ENCODE measurements around the gene AP2A1.

DNA sequence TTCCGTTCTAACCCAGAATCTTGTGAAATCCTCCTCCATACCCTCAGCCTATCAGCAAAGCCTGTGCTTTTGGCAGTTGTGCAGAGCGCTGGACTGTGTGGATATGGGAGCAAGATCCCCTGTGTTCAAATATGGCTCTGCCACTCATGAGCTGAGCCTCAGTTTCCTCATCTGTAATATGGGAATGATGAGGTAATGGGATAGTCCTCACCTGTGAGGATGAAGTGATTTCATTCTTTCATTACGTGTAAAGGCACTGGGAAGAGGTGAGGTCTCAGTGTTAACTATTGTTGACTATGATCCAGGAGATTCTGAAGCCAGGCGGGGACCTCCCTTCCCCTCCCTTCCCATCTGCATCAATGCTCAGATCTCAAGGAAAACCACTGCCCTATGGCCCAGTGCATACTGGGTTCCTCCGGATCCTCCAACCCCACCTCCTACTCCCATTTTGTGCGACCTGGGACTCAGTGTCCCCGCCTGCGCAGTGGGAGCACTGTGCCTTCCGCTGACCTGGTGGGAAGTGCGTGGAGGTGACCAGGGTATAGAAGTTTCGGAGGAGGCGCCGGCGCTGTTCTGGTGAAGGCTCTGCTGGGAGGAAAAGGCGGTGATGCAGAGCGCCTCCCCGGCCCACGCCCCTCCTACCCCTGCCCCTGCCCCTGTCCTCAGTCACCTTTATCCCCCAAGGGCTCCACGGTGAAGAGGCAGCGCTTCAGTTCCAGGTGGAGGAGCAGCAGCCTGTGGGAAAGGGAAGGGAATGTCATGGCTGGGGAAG lies 41.3 kb downstream of the AP2A1 start:
- TF ChIP-seq, protein P1, sequence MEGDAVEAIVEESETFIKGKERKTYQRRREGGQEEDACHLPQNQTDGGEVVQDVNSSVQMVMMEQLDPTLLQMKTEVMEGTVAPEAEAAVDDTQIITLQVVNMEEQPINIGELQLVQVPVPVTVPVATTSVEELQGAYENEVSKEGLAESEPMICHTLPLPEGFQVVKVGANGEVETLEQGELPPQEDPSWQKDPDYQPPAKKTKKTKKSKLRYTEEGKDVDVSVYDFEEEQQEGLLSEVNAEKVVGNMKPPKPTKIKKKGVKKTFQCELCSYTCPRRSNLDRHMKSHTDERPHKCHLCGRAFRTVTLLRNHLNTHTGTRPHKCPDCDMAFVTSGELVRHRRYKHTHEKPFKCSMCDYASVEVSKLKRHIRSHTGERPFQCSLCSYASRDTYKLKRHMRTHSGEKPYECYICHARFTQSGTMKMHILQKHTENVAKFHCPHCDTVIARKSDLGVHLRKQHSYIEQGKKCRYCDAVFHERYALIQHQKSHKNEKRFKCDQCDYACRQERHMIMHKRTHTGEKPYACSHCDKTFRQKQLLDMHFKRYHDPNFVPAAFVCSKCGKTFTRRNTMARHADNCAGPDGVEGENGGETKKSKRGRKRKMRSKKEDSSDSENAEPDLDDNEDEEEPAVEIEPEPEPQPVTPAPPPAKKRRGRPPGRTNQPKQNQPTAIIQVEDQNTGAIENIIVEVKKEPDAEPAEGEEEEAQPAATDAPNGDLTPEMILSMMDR (IDR thresholded peaks at IDR 0.05 in 4 of 5, conservative IDR thresholded peaks at IDR 0.05 in 1 of 5) = no peak
- TF ChIP-seq POLR2A (IDR thresholded peaks at IDR 0.05) = no peak
